ENCODE data around the gene RNF144B.
A peak's percentile ranks its signal among the peaks of the same experiment; 100 is the strongest.

The RNF144B gene

DNA sequence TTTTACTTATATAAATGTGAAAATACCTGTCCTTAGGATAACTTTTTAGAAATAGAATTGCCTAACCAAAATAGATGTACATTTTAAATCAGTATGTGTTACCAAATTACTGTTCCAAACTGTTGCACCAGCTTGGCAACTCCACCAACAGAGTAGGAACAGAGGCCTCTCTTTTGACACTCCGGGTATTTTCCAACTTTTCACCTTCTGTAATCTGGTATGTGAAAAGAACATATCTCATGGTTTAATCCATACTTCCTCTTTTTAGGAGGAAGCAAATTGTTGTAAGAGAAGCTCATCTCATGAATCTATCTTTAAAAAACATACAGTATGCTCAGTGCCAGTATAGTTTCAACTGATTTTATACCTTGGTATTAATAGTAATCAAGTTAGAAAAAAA, 24.9 kb downstream of the RNF144B start:
- peak; percentile 11 to 45 for DNase-seq

DNA sequence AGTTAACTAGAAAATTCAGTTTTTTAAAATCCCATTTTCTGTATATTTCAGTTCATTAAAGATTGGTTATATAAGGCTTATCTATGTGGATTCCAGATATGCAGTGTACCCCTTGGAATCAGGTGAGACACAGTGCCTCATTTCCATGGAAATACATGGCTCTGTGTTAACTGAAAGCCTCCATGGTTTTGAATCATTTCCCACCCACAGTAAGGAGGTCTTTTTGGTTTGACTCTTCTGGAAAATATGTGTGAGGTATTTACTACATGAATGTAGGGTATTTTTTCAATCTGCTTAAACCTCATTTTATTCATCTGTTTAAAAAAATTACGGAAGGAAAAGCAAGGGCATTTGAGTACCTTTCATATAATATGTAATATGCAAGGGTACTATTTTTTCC, 25.5 kb downstream of the RNF144B start:
- no peak for DNase-seq

DNA sequence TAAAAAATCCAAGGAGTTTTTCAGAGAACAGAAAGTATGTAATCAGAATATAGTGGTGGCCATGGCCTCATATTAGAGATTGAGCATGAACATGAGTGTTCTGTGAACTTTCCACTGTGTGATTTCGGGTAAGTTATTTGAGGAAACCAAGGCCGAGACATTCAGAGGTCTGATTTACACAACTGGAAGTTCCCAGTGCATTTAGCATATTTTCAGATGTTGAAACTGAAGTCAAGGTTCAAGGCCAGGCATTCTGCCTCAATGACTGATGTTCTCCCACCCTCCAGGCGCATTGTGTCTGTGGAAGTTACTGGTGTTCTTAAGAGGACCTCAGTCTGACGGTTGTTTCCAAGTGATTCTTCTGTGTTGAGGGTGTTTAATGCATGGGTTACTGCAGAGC, 26.2 kb downstream of the RNF144B start:
- DNase-seq, result peak in 1 of 2 donors; percentile 13

DNA sequence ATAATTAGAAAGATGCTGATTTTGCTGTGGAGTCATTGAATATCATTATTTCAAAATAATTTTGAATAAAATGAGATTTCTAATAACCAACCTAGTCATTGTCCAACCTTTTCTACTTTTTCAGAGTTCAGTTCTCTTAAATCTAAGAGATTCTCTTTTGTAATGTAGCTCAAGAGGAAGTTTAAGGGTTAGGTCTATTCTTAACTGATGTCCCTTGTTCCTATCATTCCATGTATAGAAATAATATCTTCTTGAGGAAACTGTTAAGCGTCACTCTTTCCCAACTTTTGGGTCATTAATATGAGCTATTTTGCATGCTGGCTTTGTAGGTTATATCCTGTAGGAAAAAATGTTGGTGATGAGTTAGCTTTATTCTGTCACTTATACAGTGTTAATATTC, 27.0 kb downstream of the RNF144B start:
- DNase-seq, result no peak

DNA sequence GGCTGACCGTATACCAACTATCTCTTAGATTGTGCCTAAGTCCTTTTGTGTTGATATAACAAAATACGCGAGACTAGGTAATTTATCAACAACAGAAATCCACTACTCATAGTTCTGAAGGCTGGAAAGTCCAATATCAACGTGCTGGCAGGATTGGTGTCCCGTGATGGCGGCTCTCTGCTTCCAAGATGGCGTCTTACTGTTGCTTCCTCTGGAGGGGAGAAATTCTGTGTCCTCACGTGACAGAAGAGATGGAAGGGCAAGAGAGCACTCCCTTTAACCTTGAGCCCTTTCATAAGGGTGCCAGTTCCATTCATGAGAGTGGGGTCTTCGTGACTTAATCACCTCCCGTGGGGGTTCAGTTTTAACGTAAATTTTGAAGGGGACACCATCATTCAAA, 28.1 kb downstream of the RNF144B start:
- DNase-seq, result no peak

DNA sequence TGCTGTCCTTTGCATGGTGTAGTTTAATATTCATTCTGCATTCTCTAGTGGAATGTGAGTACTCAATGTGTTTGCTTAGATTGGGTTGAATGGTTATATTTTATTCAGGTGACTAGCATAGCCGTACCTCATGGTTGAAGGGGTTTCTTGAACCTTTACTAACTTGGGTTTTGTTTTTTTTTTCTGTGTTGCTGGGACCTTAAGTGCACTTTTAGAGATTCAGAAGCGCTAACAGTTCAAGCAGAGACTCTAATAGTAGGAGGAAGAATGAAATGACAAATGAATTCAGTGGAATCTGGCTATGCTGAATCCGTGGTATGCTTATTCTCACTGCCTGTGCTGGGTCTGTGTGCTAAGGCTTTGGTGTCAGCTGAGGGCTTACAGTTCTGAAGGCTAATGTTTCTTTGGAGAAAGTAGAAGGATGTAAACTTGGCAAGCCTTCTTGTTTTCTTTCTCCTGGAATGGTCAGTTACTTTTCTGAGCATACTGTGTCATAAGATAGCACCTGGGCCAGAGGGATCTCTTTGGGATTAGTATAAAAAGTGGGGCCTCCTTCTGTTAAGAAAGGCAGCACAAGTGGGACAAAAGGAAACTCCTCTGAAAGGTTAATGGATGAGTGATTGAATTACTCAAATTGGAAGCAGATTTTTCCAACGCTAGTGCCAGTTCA, 28.7 kb downstream of the RNF144B start:
- DNase-seq, result no peak

DNA sequence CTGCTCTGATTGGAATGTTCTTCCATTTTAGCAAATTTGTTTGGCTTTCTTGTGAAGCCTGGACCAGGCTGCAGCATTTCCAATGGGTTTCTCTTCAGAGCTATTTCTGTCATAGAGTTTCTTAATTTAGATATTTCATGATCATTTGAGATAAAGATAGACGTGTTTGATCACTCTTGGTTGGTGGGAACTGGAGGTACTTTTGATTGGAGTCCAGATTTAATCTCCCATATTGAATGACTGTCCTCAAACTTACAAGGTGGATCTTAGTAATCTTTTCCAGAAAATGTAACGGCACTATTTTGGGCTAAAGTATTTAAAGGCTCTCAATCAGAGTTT, 29.2 kb downstream of the RNF144B start:
- DNase-seq, result no peak

DNA sequence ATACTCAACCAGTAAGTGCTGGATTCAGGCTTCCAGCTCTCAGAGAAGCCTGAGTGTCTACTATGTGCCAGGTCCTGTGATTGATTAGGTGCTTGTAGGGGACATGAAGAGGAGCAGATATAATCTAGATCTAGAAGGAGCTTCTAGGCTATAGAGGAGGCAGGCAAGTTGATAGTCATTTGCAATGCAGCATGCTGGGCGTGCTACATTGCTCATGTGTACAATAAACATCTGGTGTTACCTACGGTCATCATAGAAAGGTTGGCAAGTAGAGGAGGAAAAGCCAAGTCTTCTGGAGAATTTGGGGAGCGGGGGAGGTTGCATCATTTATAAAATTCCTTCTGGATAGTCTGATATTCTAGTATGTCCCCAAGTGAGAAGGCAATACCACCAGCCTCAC, 33.2 kb downstream of the RNF144B start:
- DNase-seq, result no peak

DNA sequence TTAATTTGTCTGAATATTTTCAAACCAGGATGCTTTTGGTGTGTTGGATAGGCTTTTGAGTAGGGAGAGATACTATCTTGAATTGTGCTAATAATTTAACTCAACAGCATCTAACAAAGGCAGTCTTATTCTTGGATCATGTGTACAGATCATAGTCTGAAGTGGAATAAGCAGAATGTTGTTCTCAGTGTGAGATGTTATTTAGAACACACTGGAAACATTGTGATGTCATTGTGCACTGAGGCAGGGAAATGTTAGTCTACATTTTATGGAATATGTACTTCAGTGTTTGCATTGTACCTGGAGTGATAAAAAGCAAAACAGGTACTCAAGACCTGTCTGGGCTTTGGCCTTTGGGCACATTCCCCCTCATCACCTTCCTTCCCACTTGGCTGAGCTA, 35.0 kb downstream of the RNF144B start:
- DNase-seq, result no peak

DNA sequence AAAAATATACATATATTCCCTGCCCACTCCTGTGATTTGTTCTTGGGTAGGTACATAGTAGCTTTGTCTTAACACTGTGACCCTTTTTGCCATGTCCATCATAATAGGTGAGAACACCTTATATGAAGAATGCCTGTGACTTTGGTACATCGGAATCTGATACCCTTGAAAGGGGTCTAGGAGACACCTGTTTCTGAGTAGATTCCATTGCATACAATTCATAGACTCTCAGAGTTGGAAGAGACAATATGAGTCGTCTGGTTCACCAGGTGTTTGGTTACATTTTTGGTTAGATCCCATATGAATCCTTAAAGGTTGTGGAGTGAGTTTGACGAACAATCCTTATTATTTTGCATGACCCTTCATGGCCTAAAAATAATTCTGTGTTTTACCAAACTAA, 36.3 kb downstream of the RNF144B start:
- DNase-seq, result no peak

DNA sequence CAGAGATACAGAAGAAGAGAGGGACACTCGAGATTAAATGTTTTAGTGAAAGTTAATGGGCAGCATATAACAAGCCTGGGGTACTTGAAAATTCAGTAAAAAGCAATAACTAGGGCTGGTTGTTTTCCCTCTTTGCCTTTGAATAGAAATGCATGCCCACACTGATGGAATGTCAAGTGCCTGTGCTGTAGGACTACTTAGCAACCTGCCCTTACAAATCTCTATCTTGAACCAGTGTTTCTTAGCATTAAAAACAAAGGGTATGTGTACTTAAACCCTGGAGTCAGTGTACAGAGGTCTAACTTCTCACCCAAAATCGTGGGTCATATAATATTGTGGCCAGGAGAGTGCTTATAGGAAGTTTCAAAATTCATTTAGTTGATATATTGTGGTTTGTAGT, 37.1 kb downstream of the RNF144B start:
- no peak for DNase-seq

DNA sequence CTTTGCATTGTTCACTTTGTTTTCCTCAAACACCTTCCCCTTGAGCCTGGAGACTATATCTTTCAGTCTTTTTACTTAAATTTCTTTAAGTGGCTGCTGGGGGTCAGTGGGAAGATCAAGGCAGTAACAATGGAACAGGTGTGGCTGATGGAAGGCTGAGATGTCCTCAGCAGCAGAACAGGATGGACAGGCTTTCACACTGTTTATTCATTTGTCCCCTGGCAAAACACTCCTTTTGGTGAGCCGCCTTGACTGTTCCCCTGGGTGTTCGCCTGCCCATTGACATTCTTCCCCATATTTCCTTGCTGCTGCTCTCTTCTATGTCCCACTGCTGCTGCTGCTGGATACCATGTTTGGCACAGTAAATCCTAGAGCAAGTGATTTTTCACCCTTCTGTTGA, 38.1 kb downstream of the RNF144B start:
- DNase-seq, result no peak

DNA sequence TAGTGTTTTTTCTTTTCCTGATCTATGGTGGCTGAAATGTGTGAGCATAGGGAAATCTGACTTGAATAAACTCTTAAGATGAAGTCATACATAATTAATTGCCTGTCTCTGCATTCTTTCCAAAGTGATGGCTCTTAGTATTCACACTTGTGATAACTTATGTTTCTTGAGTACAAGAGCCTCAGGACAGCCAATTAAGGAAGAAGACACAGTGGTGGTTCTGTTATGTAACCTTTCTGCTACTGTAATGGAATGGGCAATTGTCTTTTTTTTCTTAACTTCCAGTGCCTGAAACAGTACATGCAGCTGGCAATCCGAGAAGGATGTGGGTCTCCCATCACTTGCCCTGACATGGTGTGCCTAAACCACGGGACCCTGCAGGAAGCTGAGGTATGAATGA, 40.1 kb downstream of the RNF144B start:
- no peak for DNase-seq

DNA sequence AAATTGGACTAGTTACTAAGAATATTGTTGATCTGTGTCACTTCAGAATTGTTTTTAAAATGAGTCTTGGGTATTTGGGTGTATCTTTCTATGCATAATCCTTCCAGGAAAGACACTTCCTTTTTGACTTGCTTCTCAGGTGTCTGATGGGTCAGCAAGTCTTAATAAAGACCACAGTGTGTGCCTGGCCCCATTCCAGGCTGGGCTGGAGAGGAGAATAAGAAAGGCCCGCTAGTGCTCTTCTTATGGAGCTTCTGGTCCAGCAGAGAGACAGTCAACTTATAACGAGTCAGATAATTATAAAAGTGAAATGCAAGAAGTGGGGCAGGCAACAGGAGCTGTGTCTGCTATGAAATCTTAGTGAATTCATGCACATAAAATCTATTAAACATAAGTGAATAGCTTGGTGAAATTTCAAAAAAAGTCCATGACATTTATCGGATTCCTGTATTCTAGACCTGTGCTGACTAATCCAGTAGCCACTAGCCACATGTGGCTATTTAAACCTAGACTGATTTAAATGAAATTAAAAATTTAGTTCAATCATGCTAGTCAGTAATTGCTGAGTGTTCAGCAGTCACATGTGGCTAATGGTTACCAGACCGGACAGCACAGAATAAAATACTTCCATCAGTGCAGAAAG, 42.6 kb downstream of the RNF144B start:
- no peak for DNase-seq

DNA sequence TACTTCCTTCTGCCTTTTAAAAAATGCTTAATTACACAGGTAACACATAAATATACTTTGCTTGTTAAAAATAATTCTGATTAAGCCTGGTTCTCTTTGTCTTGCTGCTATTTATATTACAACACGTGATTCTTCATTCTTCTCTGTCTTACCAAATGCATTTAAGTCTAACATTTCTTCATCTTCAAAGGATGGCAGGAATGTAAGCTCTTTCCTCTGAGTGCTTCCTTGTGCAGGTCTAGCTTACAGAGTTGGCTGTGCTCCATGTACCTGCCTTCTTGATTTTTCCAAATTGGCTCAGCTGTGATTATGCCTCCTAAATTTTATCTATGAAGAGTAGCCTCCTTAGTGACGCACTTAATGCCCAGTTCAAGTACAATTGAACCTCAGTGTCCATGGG, 44.4 kb downstream of the RNF144B start:
- DNase-seq, result no peak

DNA sequence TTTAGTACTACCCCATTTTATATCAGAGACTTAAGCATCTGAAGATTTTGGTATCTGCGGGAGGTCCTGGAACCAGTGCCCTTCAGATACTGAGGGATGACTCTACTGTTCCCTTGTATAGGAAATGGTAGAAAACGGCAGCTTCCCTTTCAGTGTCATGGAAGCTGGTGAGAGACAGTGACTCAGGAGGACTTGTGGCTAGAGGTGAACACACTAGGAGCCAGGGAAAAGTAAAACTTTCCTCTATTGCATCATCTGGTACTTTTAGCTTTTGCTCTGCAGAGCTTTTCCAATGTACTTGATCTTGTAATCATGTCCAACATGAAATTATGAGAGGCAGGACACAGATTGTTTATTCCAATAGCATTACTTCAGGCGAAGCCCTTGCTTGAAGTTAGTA, 45.0 kb downstream of the RNF144B start:
- DNase-seq, result peak in 1 of 2 donors; percentile 13

DNA sequence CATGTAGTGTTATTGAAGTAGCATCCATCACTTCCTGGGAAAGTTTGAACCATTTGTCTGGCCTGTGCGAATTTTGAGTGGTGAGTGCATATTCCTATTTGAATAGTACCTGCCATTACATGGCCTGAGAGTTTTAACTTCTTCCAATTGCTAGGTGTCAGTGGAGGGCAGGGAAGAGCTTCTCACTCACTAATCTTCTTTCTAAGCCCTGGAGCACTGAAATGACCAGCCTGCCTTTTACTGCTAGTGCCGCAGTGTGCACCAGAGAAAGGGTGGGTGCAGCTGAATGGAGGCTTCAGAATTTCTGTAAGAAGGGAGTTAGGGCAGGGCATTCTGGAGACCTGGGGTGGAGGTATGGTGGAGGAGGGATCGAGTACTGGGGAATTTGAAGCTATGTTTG, 45.5 kb downstream of the RNF144B start:
- DNase-seq, result no peak

DNA sequence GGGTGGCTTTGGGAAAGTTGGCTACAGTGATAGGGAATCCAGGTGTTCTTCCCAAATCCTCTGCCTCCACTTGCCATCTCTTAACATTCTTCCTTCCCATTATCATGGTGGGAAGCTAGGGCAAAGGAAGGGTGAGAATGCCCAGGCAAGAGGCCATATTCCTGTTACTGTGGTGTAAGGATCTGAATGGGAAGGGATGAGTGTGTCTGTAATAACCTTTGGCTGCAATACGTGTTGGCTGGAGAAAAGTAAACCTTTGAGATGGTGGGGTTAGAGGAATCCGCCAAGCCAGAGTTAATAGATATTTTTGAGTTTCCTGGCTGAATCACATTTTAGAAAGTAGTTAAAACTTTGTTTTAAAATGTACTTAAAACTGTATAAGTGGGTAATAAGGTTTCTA, 45.9 kb downstream of the RNF144B start:
- no peak for DNase-seq

DNA sequence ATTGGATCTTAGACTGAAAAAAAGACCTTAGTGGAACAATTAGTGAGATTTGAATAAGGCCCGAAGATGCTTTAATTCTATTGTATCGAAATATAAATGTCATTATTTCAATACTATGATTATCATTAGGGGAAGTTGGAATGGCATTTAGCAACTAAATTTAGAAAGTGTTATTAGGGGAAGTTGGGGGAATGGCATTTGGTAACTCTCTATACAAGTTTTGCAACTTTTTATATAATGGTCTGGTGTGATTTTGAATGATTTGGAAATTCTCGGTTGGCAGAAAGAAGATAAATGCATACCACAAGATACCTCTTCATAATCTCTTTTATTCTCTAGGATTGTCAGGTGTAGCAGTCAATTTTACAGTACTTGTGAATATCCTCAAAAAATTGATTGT, 49.2 kb downstream of the RNF144B start:
- no peak for DNase-seq

DNA sequence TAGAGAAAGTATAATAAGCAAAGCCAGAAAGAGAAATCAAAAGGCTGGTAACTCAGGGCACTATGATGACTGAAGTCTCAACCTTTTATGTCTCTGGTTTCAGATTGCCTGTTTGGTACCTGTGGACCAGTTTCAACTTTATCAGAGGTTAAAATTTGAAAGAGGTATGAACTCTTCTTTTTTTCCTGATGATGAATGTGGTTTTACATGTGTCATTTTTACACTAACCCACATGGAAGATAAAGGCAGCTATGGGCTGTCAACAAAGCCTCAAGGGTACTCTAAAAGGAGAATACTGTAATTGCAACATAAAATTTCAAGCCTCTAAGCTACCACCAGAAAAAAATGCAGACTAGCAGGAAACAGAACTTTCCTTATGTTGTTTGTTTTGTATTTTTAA, 52.4 kb downstream of the RNF144B start:
- DNase-seq, result no peak

DNA sequence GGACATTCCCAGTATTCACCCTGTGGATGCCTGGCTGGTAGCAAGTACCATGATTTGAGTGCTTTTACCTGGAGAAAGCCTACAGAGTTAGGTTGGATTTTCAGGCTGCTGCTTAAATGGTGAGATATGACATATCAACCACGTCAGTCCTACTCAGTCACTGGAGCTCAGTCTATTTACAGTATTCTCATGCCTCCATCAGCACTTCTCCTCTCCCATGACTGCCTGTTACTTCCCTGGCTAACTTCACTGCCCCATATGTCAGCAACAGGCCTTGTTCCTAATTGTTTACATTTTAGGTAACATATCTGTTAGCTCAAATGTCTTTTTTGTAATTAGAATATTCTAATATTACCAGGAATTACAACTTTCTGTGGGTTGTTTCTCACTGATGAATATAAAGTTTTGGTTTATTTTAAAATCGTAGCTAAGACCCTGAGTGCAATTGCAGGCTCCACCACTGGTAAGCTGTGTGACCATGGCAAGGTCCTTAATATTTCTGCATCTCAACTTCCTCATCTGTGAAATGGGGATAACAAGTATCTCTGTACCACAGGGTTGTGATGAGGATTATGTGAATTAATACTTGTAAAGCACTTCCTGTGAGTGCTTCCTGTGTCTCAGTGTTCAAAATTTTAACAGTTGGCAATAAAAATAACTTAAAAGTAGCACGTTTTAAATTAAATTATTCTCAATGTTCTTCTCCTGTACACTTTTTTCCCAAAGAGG, 54.3 kb downstream of the RNF144B start:
- no peak for DNase-seq

DNA sequence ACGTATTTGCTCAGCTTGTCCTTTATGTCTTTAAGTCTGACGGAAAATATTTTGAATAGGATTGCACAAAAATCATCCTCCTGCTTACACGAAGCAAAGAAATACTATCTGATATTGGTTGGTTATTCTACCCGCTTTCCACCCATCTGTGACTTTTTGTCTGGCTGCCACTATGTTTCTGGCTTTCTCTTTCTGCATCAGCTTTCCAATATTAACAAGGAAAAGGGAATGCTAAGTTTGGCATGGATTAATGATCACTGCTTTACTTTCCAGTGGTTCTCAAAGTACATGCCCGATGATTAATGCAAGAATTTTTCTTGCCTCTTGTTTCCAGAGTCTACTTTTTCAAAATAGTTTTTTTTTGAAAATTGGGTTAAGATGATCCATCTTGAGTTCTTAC, 57.0 kb downstream of the RNF144B start:
- no peak for DNase-seq

DNA sequence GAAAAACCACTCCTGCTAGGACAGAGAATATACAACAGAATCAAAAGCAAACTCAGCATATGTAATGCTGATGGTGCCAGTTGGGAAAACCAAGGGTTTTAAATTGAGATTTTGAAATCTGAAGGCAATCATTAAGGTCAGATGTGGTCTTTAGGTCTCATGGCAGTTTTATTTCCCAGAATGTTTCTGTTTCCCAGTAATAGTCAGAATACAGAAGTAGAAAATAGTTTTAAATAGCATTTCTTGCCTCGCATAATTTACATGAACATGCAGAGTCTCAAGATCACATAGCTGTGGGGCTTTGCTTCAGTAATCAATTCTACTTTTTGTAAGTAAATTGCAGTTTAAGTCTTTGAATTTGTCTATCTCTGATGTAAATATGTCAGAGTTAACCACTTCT, 58.1 kb downstream of the RNF144B start:
- DNase-seq, result no peak

DNA sequence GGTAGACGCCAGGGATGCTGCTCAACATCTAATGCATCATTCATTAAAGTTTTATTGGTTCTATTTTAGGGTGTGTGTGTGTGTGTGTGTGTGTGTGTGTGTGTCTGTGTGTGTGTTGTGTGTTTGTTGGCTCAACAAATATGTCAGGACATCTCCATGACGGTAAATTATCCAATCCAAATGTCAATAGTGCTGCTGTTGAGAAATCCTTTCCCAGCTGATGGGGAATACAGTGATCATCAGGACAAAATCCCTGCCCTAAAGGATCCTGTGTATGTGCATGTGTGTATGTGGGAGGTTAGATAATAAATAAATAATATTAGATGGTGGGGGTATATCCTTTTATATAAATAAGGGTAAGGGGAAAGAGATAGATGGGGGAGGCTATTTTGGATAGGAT, 59.6 kb downstream of the RNF144B start:
- DNase-seq, result no peak

DNA sequence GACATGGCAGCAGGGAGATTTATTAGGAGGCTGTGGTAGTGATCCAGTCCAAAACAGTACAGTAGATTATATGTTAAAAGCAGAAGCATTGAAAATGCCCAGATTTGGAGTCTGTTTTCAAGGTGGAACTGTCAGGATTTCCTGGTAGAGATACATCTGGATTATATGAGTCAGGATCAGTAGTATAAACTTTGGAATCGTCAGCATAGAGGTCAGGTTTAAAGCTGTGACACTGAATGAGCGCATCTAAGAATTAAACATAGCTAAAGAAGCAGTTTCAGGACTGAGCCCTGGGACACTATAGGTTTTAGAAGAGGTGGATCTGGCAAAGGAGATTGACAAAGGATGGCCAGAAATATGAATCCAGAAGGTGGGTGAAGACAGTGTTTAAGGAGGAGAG, 60.4 kb downstream of the RNF144B start:
- no peak for DNase-seq
